CD14-positive monocyte (primary cell): ENCODE data around the gene CARMIL3. TPM values are rescaled to one million over a fixed set of nuclear protein-coding genes. Genes with fewer than 3 reads are reported as not detected.
A peak's percentile ranks its signal among the peaks of the same experiment; 100 is the strongest.

Experiments used
- DNase-seq, 3 donors: peaks; one replicate each; pipeline ENCODE4 v3.0.0-alpha.2; 2011 to 2022
- H2AFZ ChIP-seq: 2 replicates; pipeline ENCODE4 v1.6.0; 2012; ENCODE audit warnings: mild to moderate bottlenecking, low read depth, low read length, inconsistent platforms; ENCODE audit not compliant: insufficient read depth, poor library complexity, severe bottlenecking
- H3K27ac ChIP-seq, 2 donors: 1 replicate in 1 of 2; 2 replicates in 1 of 2; pipeline ENCODE4 v1.5.1; 2012 to 2013; ENCODE audit warnings: low read length in 2 of 2, control low read depth in 1 of 2, inconsistent platforms in 1 of 2, low read depth in 1 of 2, mild to moderate bottlenecking in 1 of 2
- H3K27me3 ChIP-seq, 2 donors: one replicate each; pipeline versions ENCODE4 v1.6.0 to v1.6.1; 2011 to 2013; ENCODE audit warnings: low read length in 2 of 2; ENCODE audit not compliant: control insufficient read depth in 2 of 2, insufficient read depth in 2 of 2
- H3K36me3 ChIP-seq, 2 donors: replicated peaks in 1 of 2; 1 replicate in 1 of 2; 2 replicates in 1 of 2; pipeline versions ENCODE4 v1.5.1 to v1.6.1; 2012 to 2013; ENCODE audit warnings: low read length in 2 of 2, control low read depth in 1 of 2, inconsistent platforms in 1 of 2, mild to moderate bottlenecking in 1 of 2; ENCODE audit not compliant: insufficient read depth in 2 of 2, control insufficient read depth in 1 of 2
- H3K4me1 ChIP-seq, 2 donors: 1 replicate in 1 of 2; 2 replicates in 1 of 2; pipeline versions ENCODE4 v1.5.1 to v1.6.1; 2012 to 2013; ENCODE audit warnings: low read length in 2 of 2, control low read depth in 1 of 2, inconsistent platforms in 1 of 2, mild to moderate bottlenecking in 1 of 2, moderate library complexity in 1 of 2; ENCODE audit not compliant: insufficient read depth in 2 of 2, control insufficient read depth in 1 of 2
- H3K4me2 ChIP-seq: replicated peaks from 2 replicates; pipeline ENCODE3; 2012; ENCODE audit warnings: low read length, moderate library complexity, mild to moderate bottlenecking; ENCODE audit not compliant: poor library complexity, severe bottlenecking; ENCODE audit errors: extremely low read depth
- H3K4me3 ChIP-seq, 3 experiments: fragments of 200-600 bp in 1 of 3; sonication (generic) in 1 of 3; replicated peaks in 1 of 3; 1 replicate in 2 of 3; 2 replicates in 1 of 3; pipeline ENCODE4 v1.5.1; 2011 to 2013; ENCODE audit warnings: low read length in 3 of 3, mild to moderate bottlenecking in 3 of 3, control low read depth in 2 of 3, low read depth in 2 of 3, inconsistent platforms in 1 of 3, moderate library complexity in 1 of 3
- H3K79me2 ChIP-seq: 2 replicates; pipeline ENCODE4 v1.6.0; 2012; ENCODE audit warnings: mild to moderate bottlenecking, control low read depth, inconsistent platforms, low read length, moderate library complexity; ENCODE audit not compliant: insufficient read depth
- H3K9ac ChIP-seq: 2 replicates; pipeline ENCODE4 v1.6.0; 2017; ENCODE audit warnings: low read length, mild to moderate bottlenecking; ENCODE audit not compliant: insufficient read depth, poor library complexity, severe bottlenecking
- H3K9me3 ChIP-seq, 2 donors: replicated peaks in 1 of 2; 1 replicate in 1 of 2; 2 replicates in 1 of 2; pipeline versions ENCODE4 v1.5.1 to v1.6.1; 2012 to 2013; ENCODE audit warnings: low read length in 2 of 2, control low read depth in 1 of 2; ENCODE audit not compliant: control insufficient read depth in 1 of 2, insufficient read depth in 1 of 2
- H4K20me1 ChIP-seq: 2 replicates; pipeline ENCODE4 v1.6.0; 2012; ENCODE audit warnings: mild to moderate bottlenecking, low read length, control low read depth, moderate library complexity; ENCODE audit not compliant: insufficient read depth
- H3K27ac Mint-ChIP-seq, 7 donors: one replicate each; pipeline ENCODE4 v1.8.0; 2020; ENCODE audit warnings: mild to moderate bottlenecking in 7 of 7, mixed read lengths in 7 of 7, moderate library complexity in 6 of 7, inconsistent platforms in 2 of 7
- H3K27me3 Mint-ChIP-seq, 3 donors: one replicate each; pipeline ENCODE4 v1.8.0; 2021 to 2022; ENCODE audit warnings: low read depth in 3 of 3, mild to moderate bottlenecking in 3 of 3, mixed read lengths in 3 of 3, moderate library complexity in 3 of 3, inconsistent platforms in 1 of 3
- H3K36me3 Mint-ChIP-seq, 2 donors: one replicate each; pipeline ENCODE4 v1.8.0; 2020; ENCODE audit warnings: mixed read lengths in 2 of 2, inconsistent platforms in 1 of 2, mild to moderate bottlenecking in 1 of 2
- H3K4me1 Mint-ChIP-seq: one replicate; pipeline ENCODE4 v1.8.0; 2020; ENCODE audit warnings: mild to moderate bottlenecking, mixed read lengths
- H3K4me3 Mint-ChIP-seq, 2 donors: one replicate each; pipeline ENCODE4 v1.8.0; 2020; ENCODE audit warnings: mild to moderate bottlenecking in 2 of 2, mixed read lengths in 2 of 2, moderate library complexity in 1 of 2
- H3K9me3 Mint-ChIP-seq, 7 donors: one replicate each; pipeline ENCODE4 v1.8.0; 2020 to 2022; ENCODE audit warnings: mixed read lengths in 7 of 7, mild to moderate bottlenecking in 6 of 7, moderate library complexity in 6 of 7, inconsistent platforms in 2 of 7
- CTCF ChIP-seq: fragments of 200-600 bp; IDR thresholded peaks from one replicate; pipeline ENCODE4 v1.8.0; 2022; ENCODE audit warnings: antibody characterized with exemption, mild to moderate bottlenecking
- WGBS: methylation state at CpG from one replicate; pipeline ENCODE4 v1.1.5; 2013; ENCODE audit warnings: missing lambda C conversion rate; ENCODE audit not compliant: insufficient coverage; 5-methylcytosine and 5-hydroxymethylcytosine counted together
- intact Hi-C, 2 donors: fragments of 100-400 bp; cut with micrococcal nuclease; formaldehyde crosslinking; loops; one replicate each; pipeline versions ENCODE4 v1.15.0 to v1.15.1; 2023
- polyA plus RNA-seq, 3 donors: library from polyadenylated mRNA; depleted of rRNA in 1 of 3; unstranded in 2 of 3; stranded (reverse) in 1 of 3; fragments of 300-500 nt in 2 of 3; fragments of >200 nt in 1 of 3; fragmentation: Illumina TruSeq in 2 of 3; gene quantifications; 1 replicate in 2 of 3; 2 replicates in 1 of 3; pipeline ENCODE4 v1.2.3, GENCODE V29; 2012 to 2021

The CARMIL3 gene
- polyA plus RNA-seq, 3 donors, result 1.0 TPM; not detected in 2

- Mint-ChIP-seq H3K27me3 (peaks cover 0 to 6% (median 2%) of the 10 kb centered on the region in 3 donors), H3K27ac (peak overlapping the region in 5 of 7 donors; percentile 77 to 99 (median 99)), H3K4me3 (peak overlapping the region; percentile 89 to 94), H3K4me1 (peaks cover 18% of the 10 kb centered on the region), H3K9me3 (peaks cover 0 to 2% (median 0%) of the 10 kb centered on the region in 7 donors), H3K36me3 (peaks cover 41 to 54% of the 10 kb centered on the region in 2 donors)
- Histone ChIP-seq H2AFZ (no peak overlapping the region), H3K36me3 (peaks cover 43 to 51% of the 10 kb centered on the region in 2 donors), H3K9ac (no peak overlapping the region), H3K9me3 (no peaks in the 10 kb centered on the region), H3K27ac (peak overlapping the region in 1 of 2 donors; percentile 99), H3K4me2 (peak overlapping the region; percentile 94), H3K79me2 (peaks cover 24% of the 10 kb centered on the region), H3K4me3 (peak overlapping the region in 1 of 3 experiments; percentile 87), H4K20me1 (no peaks in the 10 kb centered on the region), H3K27me3 (no peaks in the 10 kb centered on the region), H3K4me1 (peaks cover 19 to 27% of the 10 kb centered on the region in 2 donors)
- WGBS, result no CpG with 5 or more reads among the region's 6 CpGs
- DNase-seq, result no peak
- intact Hi-C loops, result loop anchor here in 1 of 2 donors (10.0 kb wide), 2 partner anchors 179 to 1191 kb away; partner anchors contain the start of genes DHRS1, NOP9 and PRMT5
- no peak for TF ChIP-seq CTCF
Measured at GRCh38 chr14:24116128-24116814, 64.5 kb downstream of the CARMIL3 start.

- Histone ChIP-seq H3K4me2 (no peak overlapping the region), H3K4me3 (no peak overlapping the region), H3K27ac (no peak overlapping the region), H3K27me3 (no peaks in the 10 kb centered on the region), H3K36me3 (peaks cover 50 to 60% of the 10 kb centered on the region in 2 donors), H3K9me3 (no peaks in the 10 kb centered on the region), H3K9ac (no peak overlapping the region), H2AFZ (no peak overlapping the region), H3K4me1 (peaks cover 19 to 27% of the 10 kb centered on the region in 2 donors), H3K79me2 (peaks cover 24% of the 10 kb centered on the region), H4K20me1 (no peaks in the 10 kb centered on the region)
- no peak overlapping the region for H3K4me3 Mint-ChIP-seq
- DNase-seq, result no peak
- H3K4me1 Mint-ChIP-seq, result peaks cover 18% of the 10 kb centered on the region
- peaks cover 47 to 63% of the 10 kb centered on the region in 2 donors for H3K36me3 Mint-ChIP-seq
- peaks cover 0 to 2% (median 0%) of the 10 kb centered on the region in 7 donors for H3K9me3 Mint-ChIP-seq
- intact Hi-C loops, result loop anchor here in 1 of 2 donors (10.0 kb wide), 2 partner anchors 178 to 1192 kb away; partner anchors contain the start of genes DHRS1, NOP9 and PRMT5
- H3K27ac Mint-ChIP-seq, result peak overlapping the region in 1 of 7 donors; percentile 6
- 97% methylated on average over 5 of the region's 6 CpGs for WGBS
- TF ChIP-seq CTCF, result no peak
- H3K27me3 Mint-ChIP-seq, result peaks cover 0 to 6% (median 2%) of the 10 kb centered on the region in 3 donors
Measured at GRCh38 chr14:24117179-24117578, 65.4 kb downstream of the CARMIL3 start.

Other genes with a start within 250 kb of the CARMIL3 start
- gene DHRS4, start 98.2 kb upstream of the CARMIL3 start, polyA plus RNA-seq, result 10 to 100 TPM; 40.4 to 68.1 (median 63.2) TPM
- 10 to 100 TPM; 22.1 to 46.6 (median 42.6) TPM for gene DHRS4L2, start 63.1 kb upstream of the CARMIL3 start, polyA plus RNA-seq
- not detected for gene CPNE6, start 19.6 kb downstream of the CARMIL3 start, polyA plus RNA-seq
- 10 to 100 TPM; 29.9 to 34.2 (median 31.3) TPM for gene PCK2, start 42.3 kb downstream of the CARMIL3 start, polyA plus RNA-seq
- 10 to 100 TPM; 45.6 to 56.6 (median 48.8) TPM for gene DCAF11, start 62.8 kb downstream of the CARMIL3 start, polyA plus RNA-seq
- 1 to 10 TPM; 1.1 to 1.5 (median 1.3) TPM for gene NRL, start 62.9 kb downstream of the CARMIL3 start, polyA plus RNA-seq
- 1 to 10 TPM in 1 of 3 donors, not detected in 2; 2.1 TPM for gene FITM1, start 78.7 kb downstream of the CARMIL3 start, polyA plus RNA-seq
- gene PSME1, start 84.2 kb downstream of the CARMIL3 start, polyA plus RNA-seq, result 100 to 1,000 TPM; 435 to 759 (median 729) TPM
- 1 to 10 TPM; 6.4 to 9.4 (median 8.5) TPM for gene EMC9, start 89.6 kb downstream of the CARMIL3 start, polyA plus RNA-seq
- gene PSME2, start 94.6 kb downstream of the CARMIL3 start, polyA plus RNA-seq, result 100 to 1,000 TPM; 237 to 593 (median 579) TPM
- gene RNF31, start 95.5 kb downstream of the CARMIL3 start, polyA plus RNA-seq, result 10 to 100 TPM; 30.7 to 63.2 (median 36.8) TPM
- 100 to 1,000 TPM in 1 of 3 donors, 10 to 100 TPM in 2; 44.7 to 208 (median 56.0) TPM for gene IRF9, start 109.3 kb downstream of the CARMIL3 start, polyA plus RNA-seq
- gene REC8, start 120.1 kb downstream of the CARMIL3 start, polyA plus RNA-seq, result 10 to 100 TPM in 1 of 3 donors, 1 to 10 TPM in 2; 1.4 to 46.4 (median 2.3) TPM
- gene IPO4, start 136.8 kb downstream of the CARMIL3 start, polyA plus RNA-seq, result 10 to 100 TPM in 1 of 3 donors, 1 to 10 TPM in 2; 4.1 to 14.2 (median 4.3) TPM
- 10 to 100 TPM; 14.6 to 56.0 (median 51.1) TPM for gene TM9SF1, start 143.4 kb downstream of the CARMIL3 start, polyA plus RNA-seq
- gene TSSK4, start 153.7 kb downstream of the CARMIL3 start, polyA plus RNA-seq, result under 1 TPM in 2 of 3 donors, not detected in 1; 0.07 to 0.13 TPM
- 100 to 1,000 TPM in 2 of 3 donors, 10 to 100 TPM in 1; 99.0 to 128 (median 102) TPM for gene CHMP4A, start 161.5 kb downstream of the CARMIL3 start, polyA plus RNA-seq
- gene MDP1, start 164.1 kb downstream of the CARMIL3 start, polyA plus RNA-seq, result 10 to 100 TPM; 17.5 to 49.6 (median 37.5) TPM
- gene NEDD8, start 180.4 kb downstream of the CARMIL3 start, polyA plus RNA-seq, result 100 to 1,000 TPM; 164 to 335 (median 306) TPM
- gene GMPR2, start 180.9 kb downstream of the CARMIL3 start, polyA plus RNA-seq, result 10 to 100 TPM; 84.4 to 84.7 (median 84.5) TPM
- 100 to 1,000 TPM in 2 of 3 donors, 10 to 100 TPM in 1; 63.6 to 151 (median 137) TPM for gene TINF2, start 190.6 kb downstream of the CARMIL3 start, polyA plus RNA-seq
- 1 to 10 TPM in 1 of 3 donors, not detected in 2; 7.8 TPM for gene TGM1, start 211.2 kb downstream of the CARMIL3 start, polyA plus RNA-seq
- gene RABGGTA, start 219.6 kb downstream of the CARMIL3 start, polyA plus RNA-seq, result 100 to 1,000 TPM in 1 of 3 donors, 10 to 100 TPM in 2; 34.5 to 125 (median 35.4) TPM
- gene DHRS1, start 247.8 kb downstream of the CARMIL3 start, polyA plus RNA-seq, result 10 to 100 TPM; 31.6 to 49.4 (median 48.8) TPM
- gene NOP9, start 247.8 kb downstream of the CARMIL3 start, polyA plus RNA-seq, result 10 to 100 TPM in 1 of 3 donors, 1 to 10 TPM in 2; 1.2 to 16.6 (median 1.3) TPM